Pancreas (tissue), 10 donors: ENCODE data around the gene PPDPF. TPM values are rescaled to one million over a fixed set of nuclear protein-coding genes. Genes with fewer than 3 reads are reported as not detected.

Experiments used
- ATAC-seq, 4 donors: fragments of 200-7000 bp; cut with Tn5 transposase; one replicate each; pipeline versions ENCODE4 v1.8.0 to v1.9.1; 2020; ENCODE audit warnings: mild to moderate bottlenecking in 4 of 4, moderate library complexity in 4 of 4
- DNase-seq, 6 donors: peaks; one replicate each; pipeline ENCODE4 v3.0.0-alpha.2; 2020
- FAIRE-seq: peaks from 2 replicates; lab custom pipeline; 2012; peaks lifted over from hg19 to GRCh38; lab: Jason Lieb, UNC
- H3K27ac ChIP-seq, 4 donors: fragments of 200-600 bp; sonication (generic); 1 replicate in 3 of 4; 2 replicates in 1 of 4; pipeline versions ENCODE4 v1.5.0 to v1.8.0; 2020
- H3K27me3 ChIP-seq, 4 donors: fragments of 200-600 bp; one replicate each; pipeline ENCODE4 v1.8.0; 2021
- H3K36me3 ChIP-seq, 3 donors: fragments of 200-600 bp; sonication (generic) in 1 of 3; one replicate each; pipeline versions ENCODE4 v1.5.0 to v1.8.0; 2020 to 2021
- H3K4me1 ChIP-seq, 3 donors: fragments of 200-600 bp; one replicate each; pipeline ENCODE4 v1.8.0; 2021
- H3K4me3 ChIP-seq, 4 donors: fragments of 200-600 bp; sonication (generic) in 2 of 4; one replicate each; pipeline versions ENCODE4 v1.5.0 to v1.8.0; 2020 to 2021
- H3K9me3 ChIP-seq, 4 donors: fragments of 200-600 bp; one replicate each; pipeline ENCODE4 v1.8.0; 2021
- WGBS, 2 donors: extraction: QIAGEN DNeasy Blood & Tissue Kit; methylation state at CpG; one replicate each; pipeline ENCODE4 v1.1.7; 2013; 5-methylcytosine and 5-hydroxymethylcytosine counted together
- intact Hi-C, 3 donors: fragments of 100-400 bp; cut with DNase I; formaldehyde crosslinking; loops; one replicate each; pipeline versions ENCODE4 v1.11.1 to v1.14.2; 2022
- polyA plus RNA-seq, 2 donors: library from polyadenylated mRNA; stranded (reverse); fragments of 200-250 nt; gene quantifications; one replicate each; pipeline ENCODE4 v1.2.3, GENCODE V29; 2013
- total RNA-seq, 6 donors: library from RNA; stranded (reverse); fragmentation: NEBNext Ultra II Directional in 4 of 6; extraction: Animal tissue kit (Norgen Biotek cat#: 25700) in 4 of 6; gene quantifications; one replicate each; pipeline versions ENCODE4 v1.2.1 to v1.2.4, GENCODE V29; 2021 to 2023
- TF ChIP-seq, protein P1 (sequence below), 4 donors: fragments of 200-600 bp; sonication (generic) in 3 of 4; IDR thresholded peaks; one replicate each; pipeline versions ENCODE4 v1.5.0 to v1.8.0; 2021; ENCODE audit warnings: antibody characterized with exemption in 4 of 4
- donor health status: healthy with polysubstance abuse.
- donor health status: DM: no; HTN: no; CAD: no; lungs with moderate emphysema.
- donor health status: DM: no; HTN: no; CAD: no.
- donor health status: control.
- donor health status: control.
- donor health status: Bipolar disorder and iron deficiency.
- donor health status: DM: yes; HTN: yes; CAD: no.
- donor health status: DM: no; HTN: no; CAD: no.
- donor health status: DM: no; HTN: no; CAD: no.
- donor health status: DM: yes; HTN: yes; CAD: no.

The PPDPF gene
- total and polyA plus RNA-seq, 8 donors: 77.7 to 224 (median 155) TPM

DNA sequence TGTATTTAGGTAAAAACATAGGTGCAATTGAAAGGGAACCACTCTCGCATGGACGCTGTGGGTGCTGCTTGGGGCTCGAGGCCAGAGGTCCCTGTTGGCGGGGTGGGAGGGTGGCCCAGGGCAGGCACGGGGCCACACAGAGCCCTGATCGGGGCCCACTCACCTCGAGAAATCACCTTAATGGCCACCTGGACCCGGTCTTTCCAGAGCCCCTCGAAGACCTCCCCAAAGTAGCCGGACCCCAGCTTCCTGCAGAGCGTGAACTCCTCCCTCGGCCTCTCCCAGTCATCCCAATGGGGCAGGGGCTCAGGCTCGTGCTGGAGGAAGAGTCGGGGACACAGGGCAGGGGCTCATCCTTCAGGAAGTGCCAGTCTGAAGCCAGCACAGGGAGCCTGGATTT is 12.8 kb downstream of the PPDPF start:
- no peak overlapping the region for H3K27ac ChIP-seq

GRCh38 chr20:63533871-63534393 is 13.4 kb downstream of the PPDPF start:
- Histone ChIP-seq H3K4me3 (no peak overlapping the region), H3K36me3 (no peaks in the 10 kb centered on the region), H3K4me1 (peaks cover under 1 to 8% (median 7%) of the 10 kb centered on the region in 3 donors), H3K27me3 (no peaks in the 10 kb centered on the region), H3K27ac (peak overlapping the region in 2 of 4 donors; percentile 30 to 52), H3K9me3 (no peaks in the 10 kb centered on the region)
- intact Hi-C loops: no loop called here
- WGBS, 2 donors: 40 to 42% methylated on average over 25 to 28 of the region's 28 CpGs
- peak; percentile 65 to 92 (median 79) for DNase-seq
- ATAC-seq: peak in 3 of 4 donors; percentile 1 to 28 (median 6)
- TF ChIP-seq, protein P1, sequence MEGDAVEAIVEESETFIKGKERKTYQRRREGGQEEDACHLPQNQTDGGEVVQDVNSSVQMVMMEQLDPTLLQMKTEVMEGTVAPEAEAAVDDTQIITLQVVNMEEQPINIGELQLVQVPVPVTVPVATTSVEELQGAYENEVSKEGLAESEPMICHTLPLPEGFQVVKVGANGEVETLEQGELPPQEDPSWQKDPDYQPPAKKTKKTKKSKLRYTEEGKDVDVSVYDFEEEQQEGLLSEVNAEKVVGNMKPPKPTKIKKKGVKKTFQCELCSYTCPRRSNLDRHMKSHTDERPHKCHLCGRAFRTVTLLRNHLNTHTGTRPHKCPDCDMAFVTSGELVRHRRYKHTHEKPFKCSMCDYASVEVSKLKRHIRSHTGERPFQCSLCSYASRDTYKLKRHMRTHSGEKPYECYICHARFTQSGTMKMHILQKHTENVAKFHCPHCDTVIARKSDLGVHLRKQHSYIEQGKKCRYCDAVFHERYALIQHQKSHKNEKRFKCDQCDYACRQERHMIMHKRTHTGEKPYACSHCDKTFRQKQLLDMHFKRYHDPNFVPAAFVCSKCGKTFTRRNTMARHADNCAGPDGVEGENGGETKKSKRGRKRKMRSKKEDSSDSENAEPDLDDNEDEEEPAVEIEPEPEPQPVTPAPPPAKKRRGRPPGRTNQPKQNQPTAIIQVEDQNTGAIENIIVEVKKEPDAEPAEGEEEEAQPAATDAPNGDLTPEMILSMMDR (IDR thresholded peaks at IDR 0.05): no peak
- FAIRE-seq: no peak

More for the DNA sequence above, 12.8 kb downstream of the PPDPF start:
- no peak for ATAC-seq
- Histone ChIP-seq H3K27me3 (no peaks in the 10 kb centered on the region), H3K4me1 (peaks cover 0 to 7% (median 1%) of the 10 kb centered on the region in 3 donors), H3K36me3 (no peaks in the 10 kb centered on the region), H3K9me3 (no peaks in the 10 kb centered on the region), H3K4me3 (no peak overlapping the region)
- DNase-seq: peak in 3 of 6 donors; percentile 16 to 57 (median 26)
- no peak for FAIRE-seq
- intact Hi-C loops: no loop called here
- TF ChIP-seq, protein P1 (IDR thresholded peaks at IDR 0.05): no peak
- WGBS, 2 donors: 75 to 79% methylated on average over 14 of the region's 14 CpGs

DNA sequence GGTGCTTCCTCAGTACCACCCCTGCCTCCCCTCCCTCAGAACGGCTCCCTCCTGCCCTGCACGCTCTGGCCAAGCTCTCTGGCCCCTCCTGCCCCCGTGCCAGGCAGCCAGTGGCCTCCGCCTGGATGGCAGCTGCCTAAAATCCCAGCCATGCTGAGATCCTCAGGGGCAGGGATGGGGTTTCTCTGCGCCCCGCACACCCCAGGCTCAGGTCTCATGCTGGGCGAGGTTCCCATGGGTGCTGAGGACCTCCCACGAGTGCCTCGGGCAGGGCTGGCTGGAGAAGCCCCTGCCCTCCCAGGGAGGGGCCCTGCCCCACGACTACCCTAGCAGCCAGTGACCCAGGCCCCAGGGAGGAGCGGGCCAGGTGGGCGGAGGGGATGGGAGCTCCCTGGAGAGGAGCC is 13.9 kb downstream of the PPDPF start:
- peaks cover 4 to 10% (median 10%) of the 10 kb centered on the region in 3 donors for H3K4me1 ChIP-seq
- TF ChIP-seq, protein P1 (IDR thresholded peaks at IDR 0.05): no peak
- FAIRE-seq: no peak
- no peaks in the 10 kb centered on the region for H3K9me3 ChIP-seq
- 48 to 54% methylated on average over 12 of the region's 12 CpGs for WGBS, 2 donors
- H3K27me3 ChIP-seq: no peaks in the 10 kb centered on the region
- DNase-seq: no peak
- ATAC-seq: no peak
- peak overlapping the region in 2 of 4 donors; percentile 30 to 52 for H3K27ac ChIP-seq
- H3K36me3 ChIP-seq: no peaks in the 10 kb centered on the region
- intact Hi-C loops: no loop called here
- H3K4me3 ChIP-seq: no peak overlapping the region

DNA sequence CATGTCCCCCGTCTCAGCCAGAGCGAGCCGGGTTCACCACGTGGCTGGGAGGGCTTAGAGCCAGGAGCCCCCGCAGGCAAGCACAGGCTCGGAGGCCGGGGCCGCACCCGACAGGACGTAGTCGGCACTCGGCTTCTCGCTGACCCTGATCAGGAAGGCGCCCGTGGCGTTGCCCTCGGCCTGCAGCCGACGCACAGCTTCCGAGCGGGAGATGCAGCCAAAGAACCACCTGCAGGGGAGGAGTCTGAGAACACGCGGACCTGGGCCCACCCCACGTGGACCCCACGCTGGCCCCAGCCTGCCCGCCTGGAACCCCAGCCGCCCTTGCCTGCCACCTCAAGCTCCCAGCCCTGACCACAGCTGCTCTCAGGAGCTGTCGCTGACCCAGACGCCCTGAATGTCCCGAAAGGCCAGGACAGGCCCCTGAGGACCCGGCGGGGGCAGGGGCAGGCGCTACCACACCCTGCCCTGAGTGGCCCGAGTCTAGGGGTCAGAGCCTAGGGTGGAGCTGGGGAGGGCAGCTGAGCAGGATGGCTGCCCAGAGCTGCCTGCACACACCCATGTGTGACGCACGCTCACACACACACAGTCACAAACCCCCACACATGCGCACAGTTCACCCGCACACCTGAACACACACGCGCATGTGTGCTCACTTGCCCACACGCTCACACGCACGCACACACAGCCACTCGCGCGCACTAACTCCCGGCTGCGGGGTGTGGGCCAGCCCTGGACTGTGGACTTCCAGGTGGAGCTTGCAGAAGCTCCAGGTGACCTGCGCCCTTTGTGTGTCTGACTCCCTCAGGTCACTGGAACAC is 14.5 kb downstream of the PPDPF start:
- intact Hi-C loops: loop anchor here in 1 of 3 donors (5.0 kb wide), 1 partner anchor 442 kb away; the partner anchor contains the start of gene SAMD10
- Histone ChIP-seq H3K4me3 (no peak overlapping the region), H3K36me3 (no peaks in the 10 kb centered on the region), H3K27ac (no peak overlapping the region), H3K4me1 (peaks cover 4 to 10% (median 10%) of the 10 kb centered on the region in 3 donors), H3K27me3 (no peaks in the 10 kb centered on the region), H3K9me3 (no peaks in the 10 kb centered on the region)
- no peak for FAIRE-seq
- ATAC-seq: no peak
- TF ChIP-seq, protein P1 (IDR thresholded peaks at IDR 0.05): no peak
- 71 to 73% methylated on average over 49 of the region's 49 CpGs for WGBS, 2 donors
- peak in 3 of 6 donors; percentile 56 to 86 (median 64) for DNase-seq
